ENCODE measurements around the gene TIMP3.

DNA sequence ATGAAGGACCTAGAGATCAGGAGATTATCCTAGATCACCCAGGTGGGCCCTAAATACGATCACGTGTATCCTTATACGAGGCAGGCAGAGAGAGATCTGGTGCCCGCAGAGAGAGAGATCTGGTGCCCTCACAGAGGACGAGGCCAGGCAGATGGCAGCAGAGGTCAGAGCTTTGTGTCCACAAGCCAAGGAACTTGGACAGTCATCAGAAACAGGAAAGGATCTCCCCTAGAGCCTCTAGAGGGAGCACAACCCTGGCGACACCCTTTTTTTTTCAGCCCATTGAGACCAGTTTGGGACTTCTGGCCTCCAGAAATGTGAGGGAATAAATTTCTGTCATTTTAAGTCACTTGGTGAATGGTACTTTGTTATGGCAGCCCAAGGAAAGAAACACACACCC is 25.5 kb upstream of the TIMP3 start:
- TF ChIP-seq, protein P1, sequence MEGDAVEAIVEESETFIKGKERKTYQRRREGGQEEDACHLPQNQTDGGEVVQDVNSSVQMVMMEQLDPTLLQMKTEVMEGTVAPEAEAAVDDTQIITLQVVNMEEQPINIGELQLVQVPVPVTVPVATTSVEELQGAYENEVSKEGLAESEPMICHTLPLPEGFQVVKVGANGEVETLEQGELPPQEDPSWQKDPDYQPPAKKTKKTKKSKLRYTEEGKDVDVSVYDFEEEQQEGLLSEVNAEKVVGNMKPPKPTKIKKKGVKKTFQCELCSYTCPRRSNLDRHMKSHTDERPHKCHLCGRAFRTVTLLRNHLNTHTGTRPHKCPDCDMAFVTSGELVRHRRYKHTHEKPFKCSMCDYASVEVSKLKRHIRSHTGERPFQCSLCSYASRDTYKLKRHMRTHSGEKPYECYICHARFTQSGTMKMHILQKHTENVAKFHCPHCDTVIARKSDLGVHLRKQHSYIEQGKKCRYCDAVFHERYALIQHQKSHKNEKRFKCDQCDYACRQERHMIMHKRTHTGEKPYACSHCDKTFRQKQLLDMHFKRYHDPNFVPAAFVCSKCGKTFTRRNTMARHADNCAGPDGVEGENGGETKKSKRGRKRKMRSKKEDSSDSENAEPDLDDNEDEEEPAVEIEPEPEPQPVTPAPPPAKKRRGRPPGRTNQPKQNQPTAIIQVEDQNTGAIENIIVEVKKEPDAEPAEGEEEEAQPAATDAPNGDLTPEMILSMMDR (IDR thresholded peaks at IDR 0.05) = peak in 2 of 7 experiments; percentile 8 to 11
- TF ChIP-seq POLR2A (IDR thresholded peaks at IDR 0.05) = no peak

Measured in body of pancreas (tissue), 4 donors.